ENCODE measurements around the gene CCDC3.

DNA sequence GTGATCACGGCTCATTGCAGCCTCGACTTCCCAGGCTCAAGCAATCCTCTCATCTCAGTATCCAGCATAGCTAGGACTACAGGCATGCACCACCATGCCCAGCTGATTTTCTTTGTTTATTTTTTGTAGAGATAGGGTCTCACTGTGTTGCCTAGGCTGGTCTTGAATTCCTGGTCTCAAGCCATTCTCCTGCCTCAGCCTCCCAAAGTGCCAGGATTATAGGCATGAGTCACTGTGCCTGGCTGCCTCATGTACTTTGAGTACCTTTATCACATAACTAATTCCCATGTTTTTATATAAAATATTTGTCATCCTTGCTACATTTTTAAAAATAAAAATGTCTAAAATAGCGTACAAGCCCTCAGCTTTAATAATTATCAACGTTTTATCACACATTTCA is 35.3 kb upstream of the CCDC3 start:
- TF ChIP-seq, protein P1, sequence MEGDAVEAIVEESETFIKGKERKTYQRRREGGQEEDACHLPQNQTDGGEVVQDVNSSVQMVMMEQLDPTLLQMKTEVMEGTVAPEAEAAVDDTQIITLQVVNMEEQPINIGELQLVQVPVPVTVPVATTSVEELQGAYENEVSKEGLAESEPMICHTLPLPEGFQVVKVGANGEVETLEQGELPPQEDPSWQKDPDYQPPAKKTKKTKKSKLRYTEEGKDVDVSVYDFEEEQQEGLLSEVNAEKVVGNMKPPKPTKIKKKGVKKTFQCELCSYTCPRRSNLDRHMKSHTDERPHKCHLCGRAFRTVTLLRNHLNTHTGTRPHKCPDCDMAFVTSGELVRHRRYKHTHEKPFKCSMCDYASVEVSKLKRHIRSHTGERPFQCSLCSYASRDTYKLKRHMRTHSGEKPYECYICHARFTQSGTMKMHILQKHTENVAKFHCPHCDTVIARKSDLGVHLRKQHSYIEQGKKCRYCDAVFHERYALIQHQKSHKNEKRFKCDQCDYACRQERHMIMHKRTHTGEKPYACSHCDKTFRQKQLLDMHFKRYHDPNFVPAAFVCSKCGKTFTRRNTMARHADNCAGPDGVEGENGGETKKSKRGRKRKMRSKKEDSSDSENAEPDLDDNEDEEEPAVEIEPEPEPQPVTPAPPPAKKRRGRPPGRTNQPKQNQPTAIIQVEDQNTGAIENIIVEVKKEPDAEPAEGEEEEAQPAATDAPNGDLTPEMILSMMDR (IDR thresholded peaks at IDR 0.05): no peak
- TF ChIP-seq POLR2A (IDR thresholded peaks at IDR 0.05): no peak

Measured in right lobe of liver (tissue), 4 donors.